Endothelial cell of umbilical vein (primary cell): ENCODE data around the gene LHFPL6. TPM values are rescaled to one million over a fixed set of nuclear protein-coding genes. Genes with fewer than 3 reads are reported as not detected.

Source experiments
- BruUV-seq: library from RNA; stranded (reverse); fragments of 400-500 nt; replicated peaks from 2 replicates; lab custom pipeline; 2021; lab: Mats Ljungman, UMichigan
- CTCF ChIA-PET: fragments of 300-600, 350-600 bp; sonication (Branson Sonifier 250); formaldehyde crosslinking; loops from one replicate; lab custom pipeline; 2021; ENCODE audit warnings: antibody characterized with exemption, inconsistent platforms; lab: Charles Lee
- POLR2A ChIA-PET: fragments of 300-600, 350-600 bp; sonication (Branson Sonifier 250); formaldehyde crosslinking; loops from one replicate; lab custom pipeline; 2021; ENCODE audit warnings: antibody characterized with exemption, inconsistent platforms; lab: Charles Lee
- DNase-seq: peaks from one replicate; pipeline ENCODE4 v3.0.0-alpha.2; 2011; ENCODE audit warnings: low read depth, low spot score
- FAIRE-seq: peaks from 2 replicates; lab custom pipeline; 2011; peaks lifted over from hg19 to GRCh38; lab: Jason Lieb, UNC
- H2AFZ ChIP-seq: 2 replicates; pipeline ENCODE4 v1.6.0; 2012; ENCODE audit warnings: low read depth, low read length, control low read depth, inconsistent platforms
- H3K27ac ChIP-seq: 2 replicates; pipeline ENCODE4 v1.5.1; 2011; ENCODE audit warnings: low read depth, mild to moderate bottlenecking, control low read depth, low read length, moderate library complexity; ENCODE audit not compliant: insufficient read depth
- H3K27me3 ChIP-seq, 2 experiments: 2 replicates each; pipeline versions ENCODE4 v1.6.0 to v1.6.1; 2011; ENCODE audit warnings: low read length in 2 of 2, mixed read lengths in 1 of 2; ENCODE audit not compliant: control insufficient read depth in 2 of 2, insufficient read depth in 2 of 2
- H3K36me3 ChIP-seq, 2 experiments: 2 replicates in 1 of 2; 3 replicates in 1 of 2; pipeline ENCODE4 v1.5.1; 2011; ENCODE audit warnings: low read length in 2 of 2, mild to moderate bottlenecking in 1 of 2, moderate library complexity in 1 of 2; ENCODE audit not compliant: control insufficient read depth in 2 of 2, insufficient read depth in 2 of 2; ENCODE audit errors: extremely low read depth in 1 of 2
- H3K4me1 ChIP-seq: 3 replicates; pipeline ENCODE4 v1.5.1; 2011; ENCODE audit warnings: mild to moderate bottlenecking, low read length; ENCODE audit not compliant: control insufficient read depth, insufficient read depth; ENCODE audit errors: extremely low read depth
- H3K4me2 ChIP-seq: 2 replicates; pipeline ENCODE4 v1.6.1; 2011; ENCODE audit warnings: low read length, control low read depth, mixed read lengths; ENCODE audit not compliant: insufficient read depth
- H3K4me3 ChIP-seq, 3 experiments: fragments of 200-600 bp in 1 of 3; sonication (generic), shearing (Covaris generic) in 1 of 3; replicated peaks in 1 of 3; 2 replicates each; pipeline ENCODE4 v1.5.1; 2011 to 2016; ENCODE audit warnings: control low read depth in 3 of 3, low read length in 3 of 3, mild to moderate bottlenecking in 2 of 3, inconsistent platforms in 1 of 3, low read depth in 1 of 3, moderate library complexity in 1 of 3; ENCODE audit not compliant: insufficient read depth in 1 of 3
- H3K79me2 ChIP-seq: 2 replicates; pipeline ENCODE4 v1.6.0; 2012; ENCODE audit warnings: low read length, inconsistent platforms; ENCODE audit not compliant: control insufficient read depth, insufficient read depth
- H3K9ac ChIP-seq: replicated peaks from 2 replicates; pipeline ENCODE3; 2011; ENCODE audit warnings: low read length, control low read depth; ENCODE audit not compliant: insufficient read depth; ENCODE audit errors: extremely low read depth
- H3K9me1 ChIP-seq: replicated peaks from 3 replicates; pipeline ENCODE4 v1.6.0; 2011; ENCODE audit warnings: mild to moderate bottlenecking, low read length; ENCODE audit not compliant: control insufficient read depth, insufficient read depth; ENCODE audit errors: extremely low read depth
- H3K9me3 ChIP-seq: replicated peaks from 2 replicates; pipeline ENCODE4 v1.5.1; 2012; ENCODE audit warnings: low read length, inconsistent platforms; ENCODE audit not compliant: control insufficient read depth, insufficient read depth
- H4K20me1 ChIP-seq: replicated peaks from 2 replicates; pipeline ENCODE3; 2011; ENCODE audit warnings: mild to moderate bottlenecking, low read length; ENCODE audit not compliant: control insufficient read depth, insufficient read depth; ENCODE audit errors: extremely low read depth
- CTCF ChIP-seq, 2 donors: IDR thresholded peaks; 1 replicate in 1 of 2; 2 replicates in 1 of 2; pipeline ENCODE4 v1.5.1; 2011; ENCODE audit warnings: low read length in 2 of 2, mild to moderate bottlenecking in 2 of 2, moderate library complexity in 2 of 2, control low read depth in 1 of 2, inconsistent platforms in 1 of 2, low read depth in 1 of 2; ENCODE audit not compliant: insufficient read depth in 1 of 2; ENCODE audit errors: extremely low read depth in 1 of 2
- EZH2 ChIP-seq: IDR thresholded peaks from 2 replicates; pipeline ENCODE4 v1.6.1; 2012; ENCODE audit warnings: borderline replicate concordance, low read depth, mild to moderate bottlenecking, moderate library complexity, low read length, inconsistent platforms; ENCODE audit not compliant: severe bottlenecking
- FOS ChIP-seq: IDR thresholded peaks from 2 replicates; pipeline ENCODE4 v1.6.1; 2011; ENCODE audit warnings: mild to moderate bottlenecking, low read length, moderate library complexity, borderline replicate concordance; ENCODE audit not compliant: insufficient read depth
- GATA2 ChIP-seq: IDR thresholded peaks from 2 replicates; pipeline ENCODE4 v1.7.0; 2011; ENCODE audit warnings: low read depth, mild to moderate bottlenecking, moderate library complexity, mixed read lengths, low read length; ENCODE audit not compliant: insufficient read length, insufficient read depth
- JUN ChIP-seq: IDR thresholded peaks from 2 replicates; pipeline ENCODE4 v1.6.1; 2011; ENCODE audit warnings: borderline replicate concordance, low read depth; ENCODE audit not compliant: insufficient read length, insufficient read depth
- MYC ChIP-seq: IDR thresholded peaks from one replicate; pipeline ENCODE4 v1.6.1; 2011; ENCODE audit warnings: mild to moderate bottlenecking, low read depth, low read length
- POLR2A ChIP-seq: IDR thresholded peaks from 2 replicates; pipeline ENCODE4 v1.6.1; 2012; ENCODE audit warnings: low read depth, mild to moderate bottlenecking, control low read depth, low read length
- POLR2AphosphoS5 ChIP-seq: IDR thresholded peaks from 2 replicates; pipeline ENCODE4 v1.6.1; 2012; ENCODE audit warnings: low read depth, mild to moderate bottlenecking, control low read depth, low read length, moderate library complexity; ENCODE audit not compliant: insufficient read depth
- dilution Hi-C: fragments of 300-500 bp; cut with MboI; formaldehyde crosslinking; loops from one replicate; pipeline ENCODE4 v1.15.0; 2019; ENCODE audit warnings: low sequenced_read_pairs; ENCODE audit not compliant: extremely low pct_ligation_motif_present
- intact Hi-C: fragments of 100-400 bp; cut with micrococcal nuclease; formaldehyde crosslinking; loops from one replicate; pipeline ENCODE4 v1.10.0; 2022
- polyA plus RNA-seq, 4 experiments: library from polyadenylated mRNA; depleted of rRNA in 3 of 4; stranded (reverse) in 3 of 4; unstranded in 1 of 4; fragments of >200 nt; gene quantifications; 2 replicates each; pipeline versions ENCODE4 v1.2.1 to v1.2.3, GENCODE V29; 2011 to 2012; ENCODE audit warnings: missing spikeins in 1 of 4
- total RNA-seq: library from RNA; stranded (reverse); gene quantifications from 2 replicates; pipeline ENCODE4 v1.2.3, GENCODE V29; 2021
- TF ChIP-seq, protein P1 (sequence below): IDR thresholded peaks from 2 replicates; pipeline ENCODE4 v1.6.1; 2011; ENCODE audit not compliant: insufficient read depth, insufficient read length

The LHFPL6 gene
- total and polyA plus RNA-seq, 2 donors (not counting 3 experiments of a cell fraction or from before 2014, with no cell fraction given), result 17.5 to 19.4 TPM

GRCh38 chr13:39406688-39407087, 196.3 kb downstream of the LHFPL6 start:
- no peaks in the 10 kb centered on the region for H3K9me3 ChIP-seq
- H3K79me2 ChIP-seq, result no peaks in the 10 kb centered on the region
- H3K9me1 ChIP-seq, result no peaks in the 10 kb centered on the region
- BruUV-seq, result no TSS peak
- FAIRE-seq (no peak), DNase-seq (no peak)
- no peaks in the 10 kb centered on the region for H3K36me3 ChIP-seq
- CTCF ChIA-PET, result no interaction called here
- no peak overlapping the region for H3K4me3 ChIP-seq
- no peak overlapping the region for H3K27ac ChIP-seq
- intact Hi-C loops, result no loop called here
- H2AFZ ChIP-seq, result no peak overlapping the region
- H3K4me2 ChIP-seq, result no peak overlapping the region
- H3K27me3 ChIP-seq, result no peaks in the 10 kb centered on the region
- H3K4me1 ChIP-seq, result peaks cover 3% of the 10 kb centered on the region
- dilution Hi-C loops, result no loop called here
- no peak overlapping the region for H3K9ac ChIP-seq
- POLR2A ChIA-PET, result no interaction called here
- TF ChIP-seq CTCF (IDR thresholded peaks at IDR 0.05; ENCODE audit: extremely low read depth in 1 of 2, insufficient read depth in 1 of 2, low read depth in 1 of 2, low read length in 2 of 2), result no peak
- no peak for TF ChIP-seq FOS
- no peak for TF ChIP-seq MYC
- no peak for TF ChIP-seq GATA2
- TF ChIP-seq POLR2AphosphoS5, result no peak
- TF ChIP-seq, protein P1, sequence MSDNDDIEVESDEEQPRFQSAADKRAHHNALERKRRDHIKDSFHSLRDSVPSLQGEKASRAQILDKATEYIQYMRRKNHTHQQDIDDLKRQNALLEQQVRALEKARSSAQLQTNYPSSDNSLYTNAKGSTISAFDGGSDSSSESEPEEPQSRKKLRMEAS, result no peak
- no peak for TF ChIP-seq JUN
- no peak for TF ChIP-seq EZH2
- no peak for TF ChIP-seq POLR2A
- H4K20me1 ChIP-seq, result peaks cover 2% of the 10 kb centered on the region
